ENCODE results near the gene ALS2CL.

The ALS2CL gene

DNA sequence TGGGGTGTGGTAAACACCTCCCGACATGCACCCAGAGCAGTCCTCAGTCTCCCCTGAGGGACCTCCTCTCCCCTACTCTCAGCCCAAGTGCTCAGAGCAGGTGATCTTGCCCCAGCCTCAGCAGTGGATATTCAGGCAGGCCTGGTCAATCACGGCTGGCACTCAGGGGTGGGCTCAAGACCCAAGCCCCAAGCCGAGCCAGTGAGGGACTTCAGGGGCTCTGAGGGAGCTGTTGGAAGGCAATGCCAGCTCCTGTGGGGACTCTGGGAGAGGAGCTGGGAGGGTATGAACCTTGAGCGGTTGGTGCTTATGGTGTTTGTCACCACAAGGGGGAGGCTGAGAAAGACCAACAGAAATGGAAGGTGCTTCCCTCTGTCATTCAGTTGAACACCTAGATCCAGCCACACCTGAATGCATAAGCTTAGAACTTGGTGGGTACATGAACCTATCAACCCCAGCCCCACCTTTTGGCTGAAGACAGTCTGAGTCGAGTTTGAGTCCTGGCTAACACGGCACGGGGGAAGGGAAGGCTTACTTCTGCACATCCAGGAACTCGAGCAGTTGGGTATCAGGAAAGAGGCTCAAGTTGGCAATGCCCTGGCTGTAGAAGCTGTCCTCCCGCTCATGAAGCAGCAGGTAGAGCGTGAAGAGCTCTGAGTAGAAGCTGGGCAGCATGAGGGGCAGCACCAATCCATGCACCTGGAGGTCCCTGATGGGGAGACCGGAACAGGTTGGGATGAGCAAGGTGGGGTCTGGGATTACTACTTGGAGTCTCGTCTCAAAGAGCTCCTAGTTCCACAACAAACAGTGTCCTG is 19.2 kb downstream of the ALS2CL start:
- no peaks in the 10 kb centered on the region for H3K36me3 ChIP-seq
- peak; percentile 7 for DNase-seq
- no peaks in the 10 kb centered on the region for H3K9me3 ChIP-seq (ENCODE audit: severe bottlenecking)
- H3K27ac ChIP-seq, result no peak overlapping the region
- no peaks in the 10 kb centered on the region for H3K27me3 ChIP-seq (ENCODE audit: insufficient read depth, low read depth, severe bottlenecking)
- no peak overlapping the region for H3K4me3 ChIP-seq (ENCODE audit: low read depth, low read length)
- TF ChIP-seq, protein P1, sequence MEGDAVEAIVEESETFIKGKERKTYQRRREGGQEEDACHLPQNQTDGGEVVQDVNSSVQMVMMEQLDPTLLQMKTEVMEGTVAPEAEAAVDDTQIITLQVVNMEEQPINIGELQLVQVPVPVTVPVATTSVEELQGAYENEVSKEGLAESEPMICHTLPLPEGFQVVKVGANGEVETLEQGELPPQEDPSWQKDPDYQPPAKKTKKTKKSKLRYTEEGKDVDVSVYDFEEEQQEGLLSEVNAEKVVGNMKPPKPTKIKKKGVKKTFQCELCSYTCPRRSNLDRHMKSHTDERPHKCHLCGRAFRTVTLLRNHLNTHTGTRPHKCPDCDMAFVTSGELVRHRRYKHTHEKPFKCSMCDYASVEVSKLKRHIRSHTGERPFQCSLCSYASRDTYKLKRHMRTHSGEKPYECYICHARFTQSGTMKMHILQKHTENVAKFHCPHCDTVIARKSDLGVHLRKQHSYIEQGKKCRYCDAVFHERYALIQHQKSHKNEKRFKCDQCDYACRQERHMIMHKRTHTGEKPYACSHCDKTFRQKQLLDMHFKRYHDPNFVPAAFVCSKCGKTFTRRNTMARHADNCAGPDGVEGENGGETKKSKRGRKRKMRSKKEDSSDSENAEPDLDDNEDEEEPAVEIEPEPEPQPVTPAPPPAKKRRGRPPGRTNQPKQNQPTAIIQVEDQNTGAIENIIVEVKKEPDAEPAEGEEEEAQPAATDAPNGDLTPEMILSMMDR (IDR thresholded peaks at IDR 0.05; ENCODE audit: low read depth, low read length), result peak; percentile 47; the same call in 1 of the 2 replicates

- peak; percentile 3 for DNase-seq
- H3K27me3 ChIP-seq (ENCODE audit: insufficient read depth, low read depth, severe bottlenecking), result no peaks in the 10 kb centered on the region
- H3K9me3 ChIP-seq (ENCODE audit: severe bottlenecking), result no peaks in the 10 kb centered on the region
- H3K36me3 ChIP-seq, result no peaks in the 10 kb centered on the region
- no peak overlapping the region for H3K4me3 ChIP-seq (ENCODE audit: low read depth, low read length)
- TF ChIP-seq, protein P1 (IDR thresholded peaks at IDR 0.05; ENCODE audit: low read depth, low read length), result no peak
- no peak overlapping the region for H3K27ac ChIP-seq
Observed at GRCh38 chr3:46673151-46674030, 20.1 kb downstream of the ALS2CL start.

GRCh38 chr3:46672349-46672695 is 21.2 kb downstream of the ALS2CL start:
- H3K9me3 ChIP-seq (ENCODE audit: severe bottlenecking), result no peaks in the 10 kb centered on the region
- no peaks in the 10 kb centered on the region for H3K27me3 ChIP-seq (ENCODE audit: insufficient read depth, low read depth, severe bottlenecking)
- TF ChIP-seq, protein P1 (IDR thresholded peaks at IDR 0.05; ENCODE audit: low read depth, low read length), result no peak
- no peaks in the 10 kb centered on the region for H3K36me3 ChIP-seq
- no peak overlapping the region for H3K4me3 ChIP-seq (ENCODE audit: low read depth, low read length)
- no peak for DNase-seq
- no peak overlapping the region for H3K27ac ChIP-seq

DNA sequence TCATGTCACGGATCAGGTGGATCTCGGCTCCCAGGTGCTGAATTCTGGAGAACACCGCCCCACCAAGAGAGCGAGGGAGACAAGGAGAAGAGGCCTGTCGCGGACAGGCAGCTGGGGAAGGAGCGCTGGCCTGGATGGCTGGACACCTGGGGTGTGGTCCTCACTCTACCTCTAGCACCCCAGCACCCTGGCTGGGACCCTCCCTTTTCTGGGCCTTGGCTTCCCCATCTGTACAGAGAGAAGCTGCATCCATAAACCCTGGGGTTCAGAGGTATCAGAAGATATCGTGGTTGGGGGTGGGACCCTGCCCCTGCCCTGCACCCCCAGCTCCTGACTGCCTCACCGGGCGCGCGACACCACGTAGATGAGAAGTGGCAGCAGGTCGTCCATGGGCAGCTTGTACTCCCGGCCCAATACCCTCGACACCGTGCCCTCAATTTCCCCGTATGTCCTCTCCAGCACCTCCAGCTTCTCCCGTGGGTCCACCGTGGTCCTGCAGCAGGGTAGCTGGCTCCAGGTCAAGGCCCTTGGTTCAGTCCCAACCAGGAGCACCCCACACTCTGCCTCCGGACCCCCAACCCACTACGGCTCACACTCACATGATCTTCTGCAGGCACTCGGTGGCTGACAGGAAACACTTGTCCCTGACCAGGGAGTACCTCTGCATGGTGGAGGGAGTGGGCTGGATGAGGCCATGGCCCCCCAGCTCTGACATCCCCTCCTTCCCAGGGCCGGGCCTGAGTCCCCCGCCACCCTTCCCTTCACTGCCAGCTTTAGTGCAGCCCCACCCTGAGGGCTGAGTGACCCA is 21.7 kb downstream of the ALS2CL start:
- TF ChIP-seq, protein P1 (IDR thresholded peaks at IDR 0.05; ENCODE audit: low read depth, low read length), result no peak
- Histone ChIP-seq H3K27me3 (ENCODE audit: insufficient read depth, low read depth, severe bottlenecking) (no peaks in the 10 kb centered on the region), H3K4me3 (ENCODE audit: low read depth, low read length) (no peak overlapping the region), H3K27ac (no peak overlapping the region), H3K9me3 (ENCODE audit: severe bottlenecking) (no peaks in the 10 kb centered on the region), H3K36me3 (no peaks in the 10 kb centered on the region)
- peak; percentile 2 for DNase-seq

GRCh38 chr3:46670891-46671427 is 22.5 kb downstream of the ALS2CL start:
- peak; percentile 4 for DNase-seq
- TF ChIP-seq, protein P1 (IDR thresholded peaks at IDR 0.05; ENCODE audit: low read depth, low read length), result no peak
- Histone ChIP-seq H3K9me3 (ENCODE audit: severe bottlenecking) (no peaks in the 10 kb centered on the region), H3K4me3 (ENCODE audit: low read depth, low read length) (no peak overlapping the region), H3K36me3 (no peaks in the 10 kb centered on the region), H3K27me3 (ENCODE audit: insufficient read depth, low read depth, severe bottlenecking) (no peaks in the 10 kb centered on the region), H3K27ac (no peak overlapping the region)
